HepG2 (cell line): ENCODE results near the gene FAS. TPM values are rescaled to one million over a fixed set of nuclear protein-coding genes. Genes with fewer than 3 reads are reported as not detected.

Experiments
- ATAC-seq: fragments of 200-7000 bp; cut with Tn5 transposase; 3 replicates; pipeline ENCODE4 v1.9.1; 2020; ENCODE audit warnings: mild to moderate bottlenecking, moderate library complexity
- BruUV-seq: library from RNA; stranded (reverse); fragments of 400-500 nt; replicated peaks from 2 replicates; lab custom pipeline; 2021; lab: Mats Ljungman, UMichigan
- CTCF ChIA-PET: fragments of 300-600 bp; formaldehyde crosslinking; extraction: SDS; loops from one replicate; lab custom pipeline; 2021; ENCODE audit warnings: low total read pairs, inconsistent platforms, low intra/inter-chr PET ratio; lab: Yijun Ruan, JAX
- POLR2A ChIA-PET: fragments of 350-600 bp; sonication (Branson Sonifier 250); formaldehyde crosslinking; loops from one replicate; lab custom pipeline; 2020; ENCODE audit warnings: antibody characterized with exemption, inconsistent platforms; lab: Yijun Ruan, JAX
- DNase-seq: peaks from one replicate; pipeline ENCODE4 v3.0.0-alpha.2; 2015; ENCODE audit warnings: low spot score
- FAIRE-seq: peaks from 3 replicates; lab custom pipeline; 2011; peaks lifted over from hg19 to GRCh38; lab: Jason Lieb, UNC
- H2AFZ ChIP-seq: one replicate; pipeline ENCODE4 v1.6.1; 2011; ENCODE audit warnings: low read length, inconsistent platforms
- H3K27ac ChIP-seq: fragments of 300-600 bp; 3 replicates; pipeline ENCODE4 v1.8.0; 2011; ENCODE audit warnings: mixed run types, mild to moderate bottlenecking, mixed read lengths, low read length, inconsistent platforms; ENCODE audit not compliant: insufficient read depth; ENCODE audit errors: extremely low read length
- H3K27me3 ChIP-seq, 2 experiments: fragments of 200-600 bp in 1 of 2; 2 replicates in 1 of 2; 3 replicates in 1 of 2; pipeline versions ENCODE4 v1.6.0 to v1.8.0; 2011; ENCODE audit warnings: low read length in 2 of 2, mild to moderate bottlenecking in 2 of 2, moderate library complexity in 2 of 2, inconsistent platforms in 1 of 2; ENCODE audit not compliant: insufficient read depth in 2 of 2, control insufficient read depth in 1 of 2
- H3K36me3 ChIP-seq, 2 experiments: fragments of 200-600 bp in 1 of 2; replicated peaks in 1 of 2; 2 replicates in 1 of 2; 3 replicates in 1 of 2; pipeline versions ENCODE4 v1.5.1 to v1.8.0; 2011; ENCODE audit warnings: low read length in 2 of 2, inconsistent platforms in 1 of 2; ENCODE audit not compliant: insufficient read depth in 2 of 2, control insufficient read depth in 1 of 2
- H3K4me1 ChIP-seq: 2 replicates; pipeline ENCODE4 v1.5.1; 2012; ENCODE audit warnings: low read length, inconsistent platforms; ENCODE audit not compliant: insufficient read depth
- H3K4me2 ChIP-seq: 2 replicates; pipeline ENCODE4 v1.6.0; 2011; ENCODE audit warnings: low read depth, low read length, inconsistent platforms
- H3K4me3 ChIP-seq, 3 experiments: fragments of 200-600 bp in 1 of 3; sonication (generic), shearing (Covaris generic) in 1 of 3; replicated peaks in 1 of 3; 2 replicates each; pipeline ENCODE4 v1.5.1; 2011 to 2016; ENCODE audit warnings: low read length in 3 of 3, inconsistent platforms in 2 of 3, low read depth in 2 of 3, mild to moderate bottlenecking in 2 of 3, control low read depth in 1 of 3, mixed read lengths in 1 of 3; ENCODE audit not compliant: insufficient read depth in 1 of 3
- H3K79me2 ChIP-seq: one replicate; pipeline ENCODE4 v1.6.1; 2011; ENCODE audit warnings: low read length, inconsistent platforms; ENCODE audit not compliant: insufficient read depth
- H3K9ac ChIP-seq: 2 replicates; pipeline ENCODE4 v1.6.0; 2011; ENCODE audit warnings: mild to moderate bottlenecking, low read depth, low read length, inconsistent platforms; ENCODE audit not compliant: insufficient read depth
- H3K9me3 ChIP-seq: 2 replicates; pipeline ENCODE4 v1.5.1; 2012; ENCODE audit warnings: mild to moderate bottlenecking, low read length
- H4K20me1 ChIP-seq: 2 replicates; pipeline ENCODE4 v1.6.0; 2011; ENCODE audit warnings: inconsistent platforms, mild to moderate bottlenecking, low read length, moderate library complexity; ENCODE audit not compliant: insufficient read depth
- ARNT2 ChIP-seq: sonication (generic); formaldehyde crosslinking; IDR thresholded peaks from 2 replicates; pipeline ENCODE4 v1.8.0; 2022; ENCODE audit warnings: mild to moderate bottlenecking, low read depth, missing genetic modification reagents, moderate library complexity
- CTCF ChIP-seq: sonication (generic); formaldehyde crosslinking; IDR thresholded peaks from 2 replicates; pipeline ENCODE4 v1.5.0; 2020; ENCODE audit warnings: mild to moderate bottlenecking, missing genetic modification reagents, moderate library complexity
- HMGXB3 ChIP-seq: sonication (generic); formaldehyde crosslinking; IDR thresholded peaks from 2 replicates; pipeline ENCODE4 v1.4.0; 2020; ENCODE audit warnings: missing genetic modification reagents, borderline replicate concordance
- IKZF5 ChIP-seq: IDR thresholded peaks from 2 replicates; pipeline ENCODE4 v1.6.1; 2018; ENCODE audit warnings: missing genetic modification reagents, mild to moderate bottlenecking, missing compliant biosample characterization
- PCBP2 ChIP-seq: fragments of 200-400 bp; formaldehyde crosslinking; optimal IDR thresholded peaks from 2 replicates; pipeline ENCODE3; 2018; ENCODE audit warnings: low read length, low read depth; ENCODE audit not compliant: poor library complexity, severe bottlenecking
- SMC3 ChIP-seq: IDR thresholded peaks from 2 replicates; pipeline ENCODE4 v1.6.1; 2011; ENCODE audit warnings: low read length, improper control_type of control experiment
- STAG1 ChIP-seq: sonication (generic); formaldehyde crosslinking; IDR thresholded peaks from 2 replicates; pipeline ENCODE4 v1.4.0; 2020; ENCODE audit warnings: missing genetic modification reagents
- ZNF281 ChIP-seq: sonication (generic); formaldehyde crosslinking; IDR thresholded peaks from 2 replicates; pipeline ENCODE4 v1.4.0; 2020; ENCODE audit warnings: missing genetic modification reagents, borderline replicate concordance
- ZNF282 ChIP-seq: fragments of 450-650 bp; IDR thresholded peaks from 2 replicates; pipeline ENCODE4 v1.6.1; 2018; ENCODE audit not compliant: partially characterized antibody
- ZNF605 ChIP-seq: sonication (generic); formaldehyde crosslinking; IDR thresholded peaks from 2 replicates; pipeline ENCODE4 v1.8.0; 2022; ENCODE audit warnings: mild to moderate bottlenecking, missing genetic modification reagents
- ZNF782 ChIP-seq: sonication (generic); formaldehyde crosslinking; IDR thresholded peaks from 2 replicates; pipeline ENCODE4 v1.4.0; 2020; ENCODE audit warnings: missing genetic modification reagents, mild to moderate bottlenecking, borderline replicate concordance
- WGBS: methylation state at CpG from one replicate; pipeline ENCODE4 v1.1.6; 2017; ENCODE audit warnings: low lambda C conversion rate; 5-methylcytosine and 5-hydroxymethylcytosine counted together
- in situ Hi-C: cut with HindIII; loops from 2 replicates; pipeline ENCODE4 v1.10.0; 2017; ENCODE audit warnings: low pct_unique_long_range_greater_than_20kb; ENCODE audit not compliant: extremely low pct_ligation_motif_present
- intact Hi-C: fragments of 100-400 bp; cut with micrococcal nuclease; formaldehyde crosslinking; loops from one replicate; pipeline ENCODE4 v1.10.0; 2022; ENCODE audit not compliant: unreplicated experiment
- polyA plus RNA-seq, 8 experiments: library from polyadenylated mRNA; depleted of rRNA in 3 of 8; stranded (reverse) in 7 of 8; unstranded in 1 of 8; fragments of >200 nt; fragmentation: Illumina TruSeq in 4 of 8; extraction: Trizol in 4 of 8; gene quantifications; 2 replicates each; pipeline versions ENCODE4 v1.2.1 to v1.2.3, GENCODE V29; 2011 to 2016; ENCODE audit warnings: low read depth in 4 of 8, missing spikeins in 1 of 8, mixed read lengths in 1 of 8; ENCODE audit not compliant: insufficient read depth in 1 of 8
- total RNA-seq, 5 experiments: library from RNA; depleted of rRNA; stranded (reverse); fragments of >200 nt; fragmentation: Illumina TruSeq; extraction: Trizol; gene quantifications; 2 replicates each; pipeline ENCODE4 v1.2.3, GENCODE V29; 2016; ENCODE audit warnings: low read depth in 1 of 5

Gene FAS
- total and polyA plus RNA-seq, 2 of the 13 experiments (the other 11 are each of a cell fraction or from before 2014, with no cell fraction given) = 5.9 to 17.9 TPM

- TF ChIP-seq ZNF782 (CRISPR knock-in tag) = no peak
These were observed 38.6 kb downstream of the FAS start (continued) for GRCh38 chr10:89029181-89029580.

- H3K4me3 ChIP-seq = no peak overlapping the region
- in situ Hi-C loops (loop anchor here (5.0 kb wide), 1 partner anchor 177 kb away; the partner anchor contains the start of gene CH25H), intact Hi-C loops (loop anchor here (1.0 to 10.0 kb wide), 5 partner anchors 10 to 525 kb away; no protein-coding TSS in a partner anchor)
- WGBS = 28% methylated on average over 8 of the region's 8 CpGs
- no peak overlapping the region for H3K27ac ChIP-seq
- H3K9ac ChIP-seq = no peak overlapping the region
- ATAC-seq (peak; percentile 79), DNase-seq (peak; percentile 53), FAIRE-seq (peak; percentile 54)
- no peak overlapping the region for H2AFZ ChIP-seq
- no peaks in the 10 kb centered on the region for H3K9me3 ChIP-seq
- POLR2A ChIA-PET = no interaction called here
- CTCF ChIA-PET = interaction anchor here (1.1 to 2.8 kb wide), 3 partner anchors 180 to 188 kb away, joined by 4 to 26 read pairs (median 17); no protein-coding TSS in a partner anchor
- no peak overlapping the region for H3K4me2 ChIP-seq
- no peaks in the 10 kb centered on the region for H3K79me2 ChIP-seq
- no peaks in the 10 kb centered on the region for H3K4me1 ChIP-seq
- no peaks in the 10 kb centered on the region for H4K20me1 ChIP-seq
- BruUV-seq = no TSS peak
- no peaks in the 10 kb centered on the region for H3K27me3 ChIP-seq
- H3K36me3 ChIP-seq = no peaks in the 10 kb centered on the region
- peak; percentile 68 for TF ChIP-seq STAG1 (CRISPR knock-in tag)
- TF ChIP-seq ARNT2 (CRISPR knock-in tag) = no peak
- TF ChIP-seq ZNF282 = no peak
- TF ChIP-seq SMC3 = peak; percentile 48; the same call in 1 of the 2 replicates
- TF ChIP-seq ZNF605 (CRISPR knock-in tag) = no peak
- peak; percentile 29; the same call in 1 of the 2 replicates for TF ChIP-seq ZNF281 (CRISPR knock-in tag)
- TF ChIP-seq HMGXB3 = 0 out of 2 replicates have a peak, but pooled peaks have one; percentile 24
- TF ChIP-seq IKZF5 = peak; percentile 36; the same call in 1 of the 2 replicates
- no peak for TF ChIP-seq PCBP2
- peak; percentile 86 for TF ChIP-seq CTCF (CRISPR knock-in tag)
These were observed 39.3 kb downstream of the FAS start for GRCh38 chr10:89029785-89030437.
